Measurements from ENCODE around the gene SLC35F4. TPM values are rescaled to one million over a fixed set of nuclear protein-coding genes. Genes with fewer than 3 reads are reported as not detected.
"Not testable (repeated sequence)": the region's sequence is repeated elsewhere in the genome, so short reads cannot be mapped to it uniquely, and the experiment has no call there.

The SLC35F4 gene
- total RNA-seq, 1 donor from 2014 or later = not detected

- DNase-seq = no peak
Measured at GRCh38 chr14:57796556-57796955, 69.3 kb downstream of the SLC35F4 start.

DNA sequence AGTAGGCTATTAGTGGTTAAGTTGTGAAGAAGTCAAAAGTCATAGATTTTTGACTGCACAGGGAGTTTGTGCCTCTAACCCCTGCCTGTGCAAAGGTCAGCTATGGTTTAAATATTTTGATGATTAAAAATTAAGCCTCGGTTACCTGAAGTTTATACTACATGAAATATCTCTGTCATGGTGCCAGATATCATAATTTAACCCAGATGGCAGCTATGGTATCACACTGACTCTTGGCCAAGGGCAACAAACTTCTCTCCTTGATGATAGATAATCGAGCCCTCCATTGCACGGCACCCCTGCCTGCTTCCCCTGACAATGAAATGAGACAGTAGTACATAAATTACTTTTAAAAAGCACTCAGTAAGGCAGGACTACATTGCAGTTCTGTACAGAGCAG lies 80.8 kb downstream of the SLC35F4 start:
- no peak for DNase-seq

GRCh38 chr14:57771801-57772200 lies 94.1 kb downstream of the SLC35F4 start:
- DNase-seq = no peak

DNA sequence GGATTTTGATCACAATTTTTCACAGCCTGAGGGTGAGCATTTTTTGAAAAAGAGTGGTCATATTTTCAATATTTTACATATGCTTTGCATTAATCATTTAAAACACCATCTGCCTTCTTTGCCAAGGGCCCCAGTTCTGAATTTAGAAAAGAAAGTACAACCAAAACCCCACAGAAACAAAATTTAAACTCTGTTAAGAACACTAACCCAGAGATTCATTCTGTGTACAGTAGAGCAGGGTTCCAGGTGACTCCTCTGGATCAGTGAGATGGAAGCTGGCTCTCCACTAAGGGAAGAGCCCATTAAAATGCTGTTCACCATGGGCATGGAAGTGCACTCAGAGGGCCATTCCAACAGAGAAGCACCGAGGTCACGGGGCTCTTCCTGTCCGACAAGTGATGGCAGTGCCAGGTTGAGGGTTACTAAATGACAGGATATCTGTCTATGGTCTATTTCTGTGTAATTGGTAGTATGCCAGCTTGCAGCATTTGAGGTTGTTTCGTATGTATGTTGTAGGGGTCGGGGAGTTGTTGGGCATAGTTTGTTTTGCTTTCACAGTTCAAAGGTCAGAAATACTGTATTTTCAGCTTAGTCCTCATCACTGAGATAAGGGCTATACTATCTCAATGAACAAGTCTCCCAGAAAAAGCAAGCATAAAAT lies 95.9 kb downstream of the SLC35F4 start:
- DNase-seq = no peak

- no peak for DNase-seq
Measured at GRCh38 chr14:57761800-57762199, 104.1 kb downstream of the SLC35F4 start.

DNA sequence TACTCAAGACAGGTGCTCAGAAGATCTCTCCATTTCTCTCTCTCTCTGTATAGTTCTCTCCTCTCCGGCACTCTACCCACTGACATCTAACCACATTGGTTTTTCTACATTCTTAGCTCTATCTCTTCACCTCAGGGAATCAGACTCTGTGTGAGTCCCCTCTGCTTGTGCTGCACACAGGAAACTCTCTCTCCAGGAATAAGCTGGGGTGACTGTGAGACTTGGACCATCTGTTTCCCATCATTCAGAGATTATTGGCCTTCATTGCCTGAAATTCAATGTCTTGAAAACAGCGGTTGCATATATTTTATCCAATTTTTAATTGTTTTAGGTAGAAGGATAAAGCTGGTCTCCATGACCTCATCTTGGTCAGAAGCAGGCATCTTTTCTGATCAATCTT lies 105.0 kb downstream of the SLC35F4 start:
- no peak for DNase-seq

GRCh38 chr14:57755018-57755521 lies 110.8 kb downstream of the SLC35F4 start:
- no peak for DNase-seq

DNA sequence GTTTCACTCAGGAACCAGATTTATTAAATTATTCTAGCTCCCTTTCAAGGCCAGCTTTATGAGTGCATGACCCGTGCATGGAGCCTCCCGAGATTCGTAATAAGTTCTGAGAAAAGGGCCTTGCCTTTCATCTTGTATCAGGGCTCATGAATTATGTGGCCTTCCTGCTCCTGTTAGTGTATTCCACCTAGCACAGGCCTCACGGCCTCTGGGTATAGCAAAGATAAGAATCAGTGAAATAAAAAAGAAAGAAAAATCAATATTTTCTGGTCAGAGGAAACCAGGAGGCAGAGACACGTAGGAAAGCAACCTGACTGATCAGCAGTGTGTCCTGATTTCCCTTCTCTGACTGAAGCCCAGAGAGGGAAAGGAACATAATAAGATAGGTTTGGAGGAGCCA lies 111.4 kb downstream of the SLC35F4 start:
- no peak for DNase-seq

DNA sequence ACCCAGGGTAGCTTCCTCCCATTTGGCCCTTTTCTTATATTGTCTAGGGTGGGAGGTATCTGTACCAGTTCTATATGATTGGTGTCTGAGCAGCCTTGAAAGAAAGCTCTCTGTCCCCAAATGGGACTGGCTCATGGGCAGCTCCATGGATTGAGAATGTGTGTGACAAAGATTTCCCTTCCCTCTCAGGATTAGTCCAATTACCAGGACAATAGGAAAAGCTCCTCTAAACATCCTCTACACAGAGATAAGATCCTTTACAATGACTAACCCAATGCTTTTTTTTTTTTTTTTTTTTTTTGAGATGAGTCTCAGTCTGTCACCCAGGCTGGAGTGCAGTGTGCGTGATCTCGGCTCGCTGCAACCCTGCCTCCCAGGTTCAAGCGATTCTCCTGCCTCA lies 112.1 kb downstream of the SLC35F4 start:
- DNase-seq = no peak

DNA sequence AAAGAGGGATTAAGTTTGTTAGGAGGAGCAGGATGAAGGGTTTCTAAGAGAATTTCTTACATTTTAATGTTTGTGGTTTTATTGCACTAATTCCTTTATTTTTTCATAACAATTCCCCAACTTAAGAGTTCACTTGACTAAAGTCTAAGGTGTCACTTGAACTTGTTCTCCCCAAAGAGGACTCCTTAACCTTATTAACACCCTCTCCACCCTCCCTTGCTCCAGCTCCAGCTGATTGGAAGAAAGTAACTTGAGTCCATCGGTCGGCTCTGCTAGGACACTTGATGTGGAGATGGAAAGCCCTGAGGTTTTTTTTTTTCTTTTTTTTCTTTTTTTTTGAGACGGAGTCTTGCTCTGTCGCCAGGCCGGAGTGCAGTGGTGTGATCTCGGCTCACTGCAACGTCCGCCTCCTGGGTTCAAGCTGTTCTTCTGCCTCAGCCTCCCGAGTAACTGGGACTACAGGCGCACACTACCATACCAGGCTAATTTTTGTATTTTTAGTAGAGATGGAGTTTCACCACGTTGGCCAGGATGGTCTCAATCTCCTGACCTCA lies 113.7 kb downstream of the SLC35F4 start:
- DNase-seq = not testable (repeated sequence)

- no peak for DNase-seq
Measured at GRCh38 chr14:57751400-57751799, 114.5 kb downstream of the SLC35F4 start.

- no peak for DNase-seq
Measured at GRCh38 chr14:57749267-57749666, 116.6 kb downstream of the SLC35F4 start.

- DNase-seq = no peak
Measured at GRCh38 chr14:57748279-57748678, 117.6 kb downstream of the SLC35F4 start.

GRCh38 chr14:57747036-57747435 lies 118.9 kb downstream of the SLC35F4 start:
- DNase-seq = no peak

- no peak for DNase-seq
Measured at GRCh38 chr14:57746563-57746962, 119.3 kb downstream of the SLC35F4 start.

GRCh38 chr14:57739516-57739915 lies 126.4 kb downstream of the SLC35F4 start:
- no peak for DNase-seq

DNA sequence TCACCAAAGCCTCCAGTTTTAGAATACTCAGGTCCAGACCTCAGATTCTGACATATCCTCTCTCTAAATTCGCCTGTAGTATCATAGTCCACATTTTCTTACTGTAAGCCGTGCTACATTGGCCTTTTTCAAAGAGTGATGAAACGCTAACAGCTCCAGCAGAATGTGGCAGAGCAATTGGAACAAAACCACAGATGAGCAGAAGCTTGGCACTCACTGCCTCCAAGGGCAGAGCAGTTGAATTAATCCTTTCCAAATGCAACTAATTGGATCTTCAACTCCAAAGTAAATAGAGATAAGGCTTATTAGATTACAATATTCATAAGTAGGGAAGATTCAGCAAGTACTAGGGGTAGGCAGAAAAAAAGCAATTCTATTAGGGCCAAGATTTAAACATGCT lies 128.3 kb downstream of the SLC35F4 start:
- no peak for DNase-seq

DNA sequence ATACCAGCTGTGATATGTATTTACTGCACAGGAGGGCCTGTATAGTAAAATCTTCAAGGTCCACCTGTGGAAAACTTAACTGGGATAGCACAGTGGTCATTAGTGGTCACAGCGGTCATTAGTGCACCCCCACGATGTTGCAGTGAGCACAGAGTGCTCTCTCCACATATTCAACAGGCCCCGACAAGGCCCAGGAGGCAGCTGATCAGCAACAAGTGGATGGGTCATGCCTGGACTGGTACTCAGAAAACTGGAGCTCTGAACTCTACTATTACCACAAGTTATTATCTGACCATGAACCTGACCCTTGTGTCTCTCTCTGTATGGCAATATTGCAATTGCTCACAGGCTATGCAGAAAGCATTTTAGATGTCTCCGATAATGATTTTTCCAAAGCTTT lies 129.5 kb downstream of the SLC35F4 start:
- no peak for DNase-seq

GRCh38 chr14:57735276-57735675 lies 130.6 kb downstream of the SLC35F4 start:
- DNase-seq = no peak

DNA sequence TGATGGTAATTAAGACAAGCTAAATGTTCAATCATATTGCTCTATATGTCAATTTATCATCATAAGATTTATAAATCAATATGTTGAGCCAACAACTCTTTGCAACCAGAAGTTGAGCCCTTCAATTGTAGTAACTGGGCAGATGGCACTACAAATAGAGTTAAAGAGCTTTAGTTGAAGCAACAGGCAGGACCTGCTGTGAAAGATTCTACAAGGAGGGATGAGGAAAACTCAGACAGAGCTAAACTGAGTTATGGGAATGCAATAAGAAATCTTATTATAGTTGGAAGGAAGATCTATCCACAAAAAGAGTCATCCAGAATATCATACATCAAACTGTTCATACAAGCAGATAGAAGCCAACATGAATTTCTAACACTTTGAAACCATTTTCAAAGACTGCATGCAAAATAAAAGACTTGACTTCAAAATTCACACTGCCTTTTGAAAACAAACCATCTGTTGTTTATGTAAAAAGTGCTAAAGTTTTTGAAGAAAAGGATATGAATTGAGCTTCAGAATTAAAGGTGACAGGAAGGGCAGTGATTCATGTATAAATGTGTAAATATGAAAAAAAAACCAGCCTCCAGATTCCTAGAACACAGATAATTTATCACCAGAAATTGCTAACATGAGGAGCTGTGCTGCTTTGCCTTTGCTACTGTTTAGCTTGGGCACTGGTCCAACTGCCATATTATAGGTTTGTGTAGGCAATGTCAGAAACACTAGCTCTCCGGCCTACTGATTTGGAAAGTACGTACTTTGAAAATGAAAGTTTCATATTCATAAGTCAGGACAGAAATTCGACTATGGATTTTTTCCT lies 133.2 kb downstream of the SLC35F4 start:
- DNase-seq = peak; percentile 44

GRCh38 chr14:57729208-57730187 lies 136.4 kb downstream of the SLC35F4 start:
- peak; percentile 28 for DNase-seq

Data from tongue (tissue), 2 donors.